Esophagus squamous epithelium (tissue), 5 donors: ENCODE results near the gene MKRN2OS. TPM values are rescaled to one million over a fixed set of nuclear protein-coding genes. Genes with fewer than 3 reads are reported as not detected.

Experiments
- DNase-seq: peaks from one replicate; lab custom pipeline; 2025; lab: John Stamatoyannopoulos, UW
- H3K27ac ChIP-seq, 4 donors: fragments of 200-600 bp; sonication (generic); one replicate each; pipeline ENCODE4 v1.5.1; 2016 to 2019; ENCODE audit warnings: mild to moderate bottlenecking in 1 of 4
- H3K27me3 ChIP-seq, 4 donors: fragments of 200-600 bp; sonication (generic); 1 replicate in 3 of 4; 2 replicates in 1 of 4; pipeline versions ENCODE4 v1.5.1 to v1.6.0; 2017 to 2021; ENCODE audit warnings: antibody characterized with exemption in 1 of 4
- H3K36me3 ChIP-seq, 3 donors: fragments of 200-600 bp; sonication (generic); one replicate each; pipeline ENCODE4 v1.5.1; 2016 to 2019
- H3K4me1 ChIP-seq, 3 donors: fragments of 200-600 bp; sonication (generic); one replicate each; pipeline ENCODE4 v1.5.1; 2017 to 2019
- H3K4me3 ChIP-seq, 4 donors: fragments of 200-600 bp; sonication (generic); 1 replicate in 3 of 4; 2 replicates in 1 of 4; pipeline ENCODE4 v1.5.1; 2016 to 2019; ENCODE audit warnings: mild to moderate bottlenecking in 2 of 4, moderate library complexity in 1 of 4
- H3K9me3 ChIP-seq, 3 donors: fragments of 200-600 bp; sonication (generic); one replicate each; pipeline ENCODE4 v1.5.1; 2016 to 2019
- POLR2A ChIP-seq, 4 donors: fragments of 450-650 bp; IDR thresholded peaks; one replicate each; pipeline ENCODE4 v1.6.1; 2017; ENCODE audit warnings: antibody characterized with exemption in 4 of 4, mild to moderate bottlenecking in 4 of 4, moderate library complexity in 3 of 4
- WGBS, 2 donors: methylation state at CpG; one replicate each; pipeline ENCODE4 v1.1.5; 2018; 5-methylcytosine and 5-hydroxymethylcytosine counted together
- intact Hi-C: fragments of 100-400 bp; cut with DNase I; formaldehyde crosslinking; loops from one replicate; pipeline ENCODE4 v1.15.0; 2022
- total RNA-seq, 4 donors: library from RNA; depleted of rRNA; stranded (reverse); fragments of >200 nt; gene quantifications; one replicate each; pipeline ENCODE4 v1.1.0, GENCODE V29; 2016
- TF ChIP-seq, protein P1 (sequence below), 6 experiments: fragments of 450-650 bp in 4 of 6; fragments of 200-600 bp in 2 of 6; sonication (generic) in 2 of 6; IDR thresholded peaks; one replicate each; pipeline ENCODE4 v1.5.1; 2016 to 2019; ENCODE audit warnings: antibody characterized with exemption in 6 of 6, mild to moderate bottlenecking in 4 of 6, moderate library complexity in 4 of 6
- donor health status: DM: yes; HTN: yes; CAD: no.

Gene MKRN2OS
- total RNA-seq, 4 donors from 2014 or later, result 0.97 to 7.6 (median 2.5) TPM

DNA sequence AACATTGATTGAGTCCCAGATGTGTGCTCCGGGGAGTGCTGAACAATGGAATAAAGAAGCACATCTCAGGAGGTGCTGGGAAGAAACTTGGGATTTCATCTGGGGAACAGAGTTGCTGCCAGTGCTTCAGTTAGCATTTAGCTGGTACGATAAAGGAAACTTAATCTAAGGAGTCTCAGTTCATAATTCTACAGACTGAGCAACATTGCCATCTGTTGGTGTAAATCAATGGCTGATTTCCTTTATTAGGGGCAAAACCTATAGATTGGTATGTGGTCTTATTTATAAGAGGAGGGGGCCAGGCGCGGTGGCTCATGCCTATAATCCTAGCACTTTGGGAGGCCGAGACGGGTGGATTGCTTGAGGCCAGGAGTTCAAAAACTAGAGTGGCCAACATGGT lies 8.9 kb downstream of the MKRN2OS start:
- H3K27me3 ChIP-seq, result no peaks in the 10 kb centered on the region
- H3K9me3 ChIP-seq, result no peaks in the 10 kb centered on the region
- intact Hi-C loops, result no loop called here
- DNase-seq, result no peak
- peaks cover 0 to 5% (median 0%) of the 10 kb centered on the region in 3 donors for H3K4me1 ChIP-seq
- peaks cover 0 to 51% (median 6%) of the 10 kb centered on the region in 3 donors for H3K36me3 ChIP-seq
- H3K27ac ChIP-seq, result no peak overlapping the region
- TF ChIP-seq, protein P1, sequence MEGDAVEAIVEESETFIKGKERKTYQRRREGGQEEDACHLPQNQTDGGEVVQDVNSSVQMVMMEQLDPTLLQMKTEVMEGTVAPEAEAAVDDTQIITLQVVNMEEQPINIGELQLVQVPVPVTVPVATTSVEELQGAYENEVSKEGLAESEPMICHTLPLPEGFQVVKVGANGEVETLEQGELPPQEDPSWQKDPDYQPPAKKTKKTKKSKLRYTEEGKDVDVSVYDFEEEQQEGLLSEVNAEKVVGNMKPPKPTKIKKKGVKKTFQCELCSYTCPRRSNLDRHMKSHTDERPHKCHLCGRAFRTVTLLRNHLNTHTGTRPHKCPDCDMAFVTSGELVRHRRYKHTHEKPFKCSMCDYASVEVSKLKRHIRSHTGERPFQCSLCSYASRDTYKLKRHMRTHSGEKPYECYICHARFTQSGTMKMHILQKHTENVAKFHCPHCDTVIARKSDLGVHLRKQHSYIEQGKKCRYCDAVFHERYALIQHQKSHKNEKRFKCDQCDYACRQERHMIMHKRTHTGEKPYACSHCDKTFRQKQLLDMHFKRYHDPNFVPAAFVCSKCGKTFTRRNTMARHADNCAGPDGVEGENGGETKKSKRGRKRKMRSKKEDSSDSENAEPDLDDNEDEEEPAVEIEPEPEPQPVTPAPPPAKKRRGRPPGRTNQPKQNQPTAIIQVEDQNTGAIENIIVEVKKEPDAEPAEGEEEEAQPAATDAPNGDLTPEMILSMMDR (IDR thresholded peaks at IDR 0.05), result no peak
- TF ChIP-seq POLR2A (IDR thresholded peaks at IDR 0.05), result no peak
- 88 to 94% methylated on average over 6 of the region's 6 CpGs for WGBS, 2 donors
- H3K4me3 ChIP-seq, result no peak overlapping the region

DNA sequence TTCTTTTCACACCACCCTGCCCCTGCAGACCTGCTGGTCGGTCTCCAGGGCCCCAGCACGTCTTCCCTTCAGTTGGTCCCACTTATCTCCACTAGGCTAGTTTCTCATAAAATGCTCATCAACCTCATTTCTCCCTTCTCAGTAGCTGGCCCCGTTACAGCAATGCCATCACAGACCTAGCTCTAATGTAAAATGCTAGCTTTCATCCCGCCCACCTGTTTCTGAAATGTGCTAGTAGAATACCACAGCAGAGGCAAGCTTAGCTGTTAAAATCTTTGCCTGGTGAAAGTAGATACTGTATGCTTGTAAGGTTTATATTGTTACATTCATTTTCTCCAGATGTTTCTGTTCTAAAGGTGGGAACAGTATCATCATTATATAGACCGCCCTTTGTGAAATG lies 13.1 kb downstream of the MKRN2OS start:
- WGBS, 2 donors, result 90 to 93% methylated on average over 5 of the region's 5 CpGs

DNA sequence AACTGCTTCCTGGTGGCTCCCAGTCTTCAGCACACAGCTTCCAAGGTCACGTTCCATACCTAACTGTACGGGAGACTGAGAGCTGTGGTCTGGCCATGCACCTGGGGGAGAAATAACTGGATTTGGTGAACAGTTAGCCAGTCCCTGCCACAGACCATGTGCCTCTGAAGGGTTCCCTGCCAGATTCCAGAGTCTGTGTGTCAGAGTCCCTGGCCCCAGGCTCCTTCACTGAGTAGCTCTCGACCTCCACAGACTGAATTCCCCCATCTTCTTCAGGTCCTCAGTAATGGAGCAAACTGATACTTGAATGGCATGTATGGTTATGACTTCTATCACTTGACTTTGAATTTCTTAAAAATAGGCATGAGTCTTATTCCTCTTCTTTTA lies 17.5 kb downstream of the MKRN2OS start:
- WGBS, 2 donors, result 93 to 100% methylated on average over 3 of the region's 3 CpGs
- H3K36me3 ChIP-seq, result peaks cover 0 to 84% (median 0%) of the 10 kb centered on the region in 3 donors

More for the DNA sequence above, 13.1 kb downstream of the MKRN2OS start:
- Histone ChIP-seq H3K27me3 (no peaks in the 10 kb centered on the region), H3K9me3 (no peaks in the 10 kb centered on the region), H3K27ac (no peak overlapping the region), H3K4me3 (no peak overlapping the region), H3K36me3 (peaks cover 0 to 62% (median 0%) of the 10 kb centered on the region in 3 donors), H3K4me1 (peaks cover 0 to 5% (median 0%) of the 10 kb centered on the region in 3 donors)
- DNase-seq, result no peak
- intact Hi-C loops, result no loop called here
- TF ChIP-seq POLR2A (IDR thresholded peaks at IDR 0.05), result no peak
- TF ChIP-seq, protein P1 (IDR thresholded peaks at IDR 0.05), result no peak

DNA sequence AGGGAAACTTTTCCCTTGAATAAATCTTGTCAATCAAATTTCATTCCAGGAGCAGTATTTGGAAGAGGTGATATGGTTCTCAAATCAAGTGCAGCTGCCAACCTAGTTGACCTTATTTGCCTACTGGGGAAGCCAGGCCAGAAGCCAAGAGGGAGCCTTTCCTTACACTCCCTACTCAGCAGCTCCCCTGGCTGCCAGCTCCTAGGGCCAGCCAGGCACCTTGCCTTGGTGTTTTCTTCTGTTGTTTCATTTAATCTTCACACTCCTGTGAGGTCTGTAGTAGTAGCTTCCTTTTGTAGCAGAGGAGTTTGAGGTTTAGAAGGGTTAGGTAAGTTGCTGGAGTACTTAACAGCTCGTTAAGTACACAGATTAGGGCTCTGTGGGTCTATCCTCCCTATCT lies 22.6 kb downstream of the MKRN2OS start:
- DNase-seq, result no peak
- WGBS, 2 donors, result 87 to 100% methylated on average over 1 of the region's 1 CpG
- H3K27me3 ChIP-seq, result no peaks in the 10 kb centered on the region
- peaks cover 0 to 78% (median 4%) of the 10 kb centered on the region in 3 donors for H3K36me3 ChIP-seq
- TF ChIP-seq, protein P1 (IDR thresholded peaks at IDR 0.05), result no peak
- TF ChIP-seq POLR2A (IDR thresholded peaks at IDR 0.05), result no peak
- no peak overlapping the region for H3K27ac ChIP-seq
- no peak overlapping the region for H3K4me3 ChIP-seq
- peaks cover 0 to 3% (median 0%) of the 10 kb centered on the region in 3 donors for H3K4me1 ChIP-seq
- intact Hi-C loops, result no loop called here
- H3K9me3 ChIP-seq, result no peaks in the 10 kb centered on the region

More for the DNA sequence above, 17.5 kb downstream of the MKRN2OS start:
- DNase-seq, result no peak
- no peaks in the 10 kb centered on the region for H3K9me3 ChIP-seq
- H3K4me1 ChIP-seq, result no peaks in the 10 kb centered on the region
- no peak overlapping the region for H3K4me3 ChIP-seq
- H3K27ac ChIP-seq, result no peak overlapping the region
- TF ChIP-seq POLR2A (IDR thresholded peaks at IDR 0.05), result no peak
- TF ChIP-seq, protein P1 (IDR thresholded peaks at IDR 0.05), result no peak
- H3K27me3 ChIP-seq, result no peaks in the 10 kb centered on the region
- intact Hi-C loops, result no loop called here

DNA sequence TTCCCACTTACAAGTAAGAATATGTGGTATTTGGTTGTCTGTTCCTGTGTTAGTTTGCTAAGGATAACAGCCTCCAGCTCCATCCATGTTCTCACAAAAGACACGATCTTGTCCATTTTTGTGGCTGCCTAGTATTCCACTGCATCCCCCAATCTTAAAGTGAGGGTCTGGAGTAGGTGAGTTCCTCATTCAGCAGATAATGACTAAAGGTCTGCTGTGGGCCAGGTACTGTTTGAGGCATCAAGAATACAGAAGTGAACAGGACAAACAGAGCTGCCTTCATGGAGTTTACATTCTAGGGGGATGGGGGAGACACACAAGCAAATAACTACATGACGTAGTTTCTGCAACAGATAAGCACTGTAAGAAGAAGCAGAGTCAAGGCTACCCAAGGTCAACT lies 24.3 kb downstream of the MKRN2OS start:
- Histone ChIP-seq H3K36me3 (peaks cover 0 to 61% (median 4%) of the 10 kb centered on the region in 3 donors), H3K27me3 (no peaks in the 10 kb centered on the region), H3K27ac (no peak overlapping the region), H3K9me3 (no peaks in the 10 kb centered on the region), H3K4me1 (peaks cover 0 to 3% (median 0%) of the 10 kb centered on the region in 3 donors), H3K4me3 (no peak overlapping the region)
- no peak for DNase-seq
- 94 to 96% methylated on average over 2 of the region's 2 CpGs for WGBS, 2 donors
- TF ChIP-seq, protein P1 (IDR thresholded peaks at IDR 0.05), result no peak
- no peak for TF ChIP-seq POLR2A (IDR thresholded peaks at IDR 0.05)
- intact Hi-C loops, result no loop called here
